HCT116 (cell line): ENCODE measurements around the gene MID1.

ENCODE experiments used
- CTCF ChIP-seq, 3 experiments: fragments of 200-600 bp in 1 of 3; sonication (generic) in 1 of 3; IDR thresholded peaks in 2 of 3; conservative IDR thresholded peaks in 1 of 3; 2 replicates each; pipeline ENCODE4 v1.5.1; 2012 to 2017; ENCODE audit warnings: low read depth in 2 of 3, low read length in 2 of 3, antibody characterized with exemption in 1 of 3, borderline replicate concordance in 1 of 3, control low read depth in 1 of 3, mild to moderate bottlenecking in 1 of 3, mixed read lengths in 1 of 3, mixed run types in 1 of 3, moderate library complexity in 1 of 3; ENCODE audit not compliant: insufficient read depth in 1 of 3
- EZH2phosphoT487 ChIP-seq: fragments of 200-600 bp; IDR thresholded peaks from 2 replicates; pipeline ENCODE4 v1.6.1; 2018; ENCODE audit warnings: antibody characterized with exemption, borderline replicate concordance
- RAD21 ChIP-seq: IDR thresholded peaks from 2 replicates; pipeline ENCODE4 v1.6.1; 2012; ENCODE audit warnings: low read depth, mild to moderate bottlenecking
- ZBTB33 ChIP-seq: IDR thresholded peaks from 2 replicates; pipeline ENCODE4 v1.6.1; 2011; ENCODE audit warnings: mild to moderate bottlenecking, low read length, moderate library complexity; ENCODE audit not compliant: insufficient replicate concordance; ENCODE audit errors: extremely low read depth
- ZNF274 ChIP-seq: fragments of 200-500 bp; sonication (Bioruptor generic); IDR thresholded peaks from 2 replicates; pipeline ENCODE4 v1.6.1; 2014; ENCODE audit warnings: mild to moderate bottlenecking, low read depth, low read length, inconsistent platforms
- TF ChIP-seq, protein P1 (sequence below): IDR thresholded peaks from 2 replicates; pipeline ENCODE4 v1.6.1; 2012

- TF ChIP-seq CTCF (IDR thresholded peaks at IDR 0.05 in 2 of 3, conservative IDR thresholded peaks at IDR 0.05 in 1 of 3; ENCODE audit: borderline replicate concordance in 1 of 3, insufficient read depth in 1 of 3, low read depth in 2 of 3, low read length in 2 of 3) (no peak), RAD21 (0 out of 2 replicates have a peak, but pooled peaks have one; percentile 7), EZH2phosphoT487 (no peak), ZBTB33 (no peak), ZNF274 (no peak)
- TF ChIP-seq, protein P1, sequence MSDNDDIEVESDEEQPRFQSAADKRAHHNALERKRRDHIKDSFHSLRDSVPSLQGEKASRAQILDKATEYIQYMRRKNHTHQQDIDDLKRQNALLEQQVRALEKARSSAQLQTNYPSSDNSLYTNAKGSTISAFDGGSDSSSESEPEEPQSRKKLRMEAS = no peak; the same call in 1 of the 2 replicates
These were observed 14.2 kb upstream of the MID1 start for GRCh38 chrX:10634392-10635161.
